Activated CD8-positive, alpha-beta memory T cell treated with anti-CD3 and anti-CD28 coated beads, Interleukin-2, amount 50 U/mL, for 4 hours (primary cell): ENCODE results near the gene METTL24.
"Not testable (repeated sequence)": the region's sequence is repeated elsewhere in the genome, so short reads cannot be mapped to it uniquely, and the experiment has no call there.

Source experiments
- DNase-seq: peaks from one replicate; pipeline ENCODE4 v3.0.0-alpha.2; 2020

Gene METTL24

GRCh38 chr6:110310861-110311446 lies 47.2 kb downstream of the METTL24 start:
- DNase-seq: no peak

- not testable (repeated sequence) for DNase-seq
Measured at GRCh38 chr6:110309432-110309831, 48.7 kb downstream of the METTL24 start.

GRCh38 chr6:110307368-110307767 lies 50.8 kb downstream of the METTL24 start:
- DNase-seq: no peak

GRCh38 chr6:110305832-110306231 lies 52.3 kb downstream of the METTL24 start:
- DNase-seq: not testable (repeated sequence)

GRCh38 chr6:110303692-110304091 lies 54.5 kb downstream of the METTL24 start:
- DNase-seq: not testable (repeated sequence)

GRCh38 chr6:110298916-110299315 lies 59.2 kb downstream of the METTL24 start:
- DNase-seq: no peak

GRCh38 chr6:110298411-110298810 lies 59.7 kb downstream of the METTL24 start:
- no peak for DNase-seq

GRCh38 chr6:110296241-110297025 lies 61.7 kb downstream of the METTL24 start:
- DNase-seq: no peak

GRCh38 chr6:110295451-110296165 lies 62.5 kb downstream of the METTL24 start:
- DNase-seq: no peak

- DNase-seq: no peak
Measured at GRCh38 chr6:110287462-110288341, 70.4 kb downstream of the METTL24 start.

- DNase-seq: no peak
Measured at GRCh38 chr6:110285306-110286060, 72.7 kb downstream of the METTL24 start.

GRCh38 chr6:110284855-110285254 lies 73.3 kb downstream of the METTL24 start:
- no peak for DNase-seq

- DNase-seq: no peak
Measured at GRCh38 chr6:110283657-110284056, 74.5 kb downstream of the METTL24 start.

GRCh38 chr6:110282412-110282811 lies 75.7 kb downstream of the METTL24 start:
- DNase-seq: no peak

- no peak for DNase-seq
Measured at GRCh38 chr6:110277100-110277665, 81.0 kb downstream of the METTL24 start.

GRCh38 chr6:110272781-110273180 lies 85.4 kb downstream of the METTL24 start:
- DNase-seq: not testable (repeated sequence)

- no peak for DNase-seq
Measured at GRCh38 chr6:110271732-110272022, 86.5 kb downstream of the METTL24 start.

GRCh38 chr6:110270165-110270564 lies 88.0 kb downstream of the METTL24 start:
- no peak for DNase-seq

- no peak for DNase-seq
Measured at GRCh38 chr6:110269623-110270022, 88.5 kb downstream of the METTL24 start.

- DNase-seq: no peak
Measured at GRCh38 chr6:110266996-110267395, 91.2 kb downstream of the METTL24 start.

GRCh38 chr6:110265273-110265672 lies 92.9 kb downstream of the METTL24 start:
- DNase-seq: no peak

GRCh38 chr6:110256366-110256765 lies 101.8 kb downstream of the METTL24 start:
- DNase-seq: no peak
